ENCODE data around the gene PMEPA1.

- no peak for TF ChIP-seq REST (IDR thresholded peaks at IDR 0.05; ENCODE audit: low read depth, low read length)
- no peak for TF ChIP-seq TAF1 (IDR thresholded peaks at IDR 0.05; ENCODE audit: borderline replicate concordance, low read depth, low read length)
- TF ChIP-seq JUND (IDR thresholded peaks at IDR 0.05; ENCODE audit: low read depth, low read length), result no peak
- TF ChIP-seq CTCF (IDR thresholded peaks at IDR 0.05 in 2 of 3, conservative IDR thresholded peaks at IDR 0.05 in 1 of 3; ENCODE audit: control insufficient read depth in 2 of 3, extremely low read depth in 1 of 3, insufficient read depth in 1 of 3, low read depth in 3 of 3, low read length in 3 of 3), result no peak
- TF ChIP-seq EZH2 (IDR thresholded peaks at IDR 0.05; ENCODE audit: borderline replicate concordance, control insufficient read depth, low read depth, low read length), result no peak
- TF ChIP-seq FOXM1 (IDR thresholded peaks at IDR 0.05; ENCODE audit: low read depth, low read length), result no peak
- TF ChIP-seq ATF3 (IDR thresholded peaks at IDR 0.05; ENCODE audit: borderline replicate concordance, extremely low read depth, low read depth, low read length), result no peak
Measured at GRCh38 chr20:57632286-57632685, 77.5 kb downstream of the PMEPA1 start.
